GM12801 (cell line): ENCODE data around the gene PDIK1L.

Experiments used
- TF ChIP-seq, protein P1 (sequence below): IDR thresholded peaks from one replicate; pipeline ENCODE4 v1.5.1; 2011; ENCODE audit warnings: control low read depth; ENCODE audit not compliant: insufficient read length; ENCODE audit errors: extremely low read depth

Gene PDIK1L

DNA sequence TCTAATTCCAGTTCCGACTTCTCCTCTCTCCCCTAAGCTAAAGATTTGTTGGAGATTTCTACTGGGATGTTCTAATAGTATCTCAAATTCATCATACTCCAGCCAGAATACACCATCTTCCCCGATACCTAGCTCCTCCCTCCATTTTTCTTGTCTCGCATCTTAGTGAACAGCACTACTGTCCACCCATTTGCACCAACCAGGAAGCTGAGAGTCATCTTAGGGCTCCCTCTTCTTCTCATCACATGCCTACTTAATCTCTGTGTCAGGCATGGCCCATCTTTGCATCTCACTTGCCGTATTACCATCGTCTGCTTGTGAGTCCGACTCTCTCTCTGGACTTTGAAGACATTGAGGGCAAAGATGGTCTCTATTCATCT is 40.7 kb upstream of the PDIK1L start:
- TF ChIP-seq, protein P1, sequence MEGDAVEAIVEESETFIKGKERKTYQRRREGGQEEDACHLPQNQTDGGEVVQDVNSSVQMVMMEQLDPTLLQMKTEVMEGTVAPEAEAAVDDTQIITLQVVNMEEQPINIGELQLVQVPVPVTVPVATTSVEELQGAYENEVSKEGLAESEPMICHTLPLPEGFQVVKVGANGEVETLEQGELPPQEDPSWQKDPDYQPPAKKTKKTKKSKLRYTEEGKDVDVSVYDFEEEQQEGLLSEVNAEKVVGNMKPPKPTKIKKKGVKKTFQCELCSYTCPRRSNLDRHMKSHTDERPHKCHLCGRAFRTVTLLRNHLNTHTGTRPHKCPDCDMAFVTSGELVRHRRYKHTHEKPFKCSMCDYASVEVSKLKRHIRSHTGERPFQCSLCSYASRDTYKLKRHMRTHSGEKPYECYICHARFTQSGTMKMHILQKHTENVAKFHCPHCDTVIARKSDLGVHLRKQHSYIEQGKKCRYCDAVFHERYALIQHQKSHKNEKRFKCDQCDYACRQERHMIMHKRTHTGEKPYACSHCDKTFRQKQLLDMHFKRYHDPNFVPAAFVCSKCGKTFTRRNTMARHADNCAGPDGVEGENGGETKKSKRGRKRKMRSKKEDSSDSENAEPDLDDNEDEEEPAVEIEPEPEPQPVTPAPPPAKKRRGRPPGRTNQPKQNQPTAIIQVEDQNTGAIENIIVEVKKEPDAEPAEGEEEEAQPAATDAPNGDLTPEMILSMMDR: no peak

DNA sequence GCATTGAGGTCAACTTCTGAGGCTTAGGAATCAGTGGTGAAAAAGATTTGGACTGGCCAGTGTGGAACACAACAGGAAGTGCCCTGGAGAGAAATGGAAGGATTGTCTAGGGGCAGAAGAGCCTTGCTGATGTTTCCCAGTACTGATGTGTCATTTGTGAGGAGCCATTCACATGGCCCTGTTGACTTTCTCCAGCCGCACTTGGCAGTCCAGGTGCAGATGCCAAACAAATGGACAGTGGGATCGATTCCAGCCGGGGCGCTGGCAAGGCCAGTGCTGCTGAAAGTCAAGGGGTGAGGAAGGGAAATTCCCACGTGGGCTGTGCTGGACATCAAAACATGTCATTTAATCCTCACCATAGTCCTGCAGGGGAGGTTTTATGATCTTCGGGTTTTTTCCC is 39.3 kb upstream of the PDIK1L start:
- TF ChIP-seq, protein P1: no peak

DNA sequence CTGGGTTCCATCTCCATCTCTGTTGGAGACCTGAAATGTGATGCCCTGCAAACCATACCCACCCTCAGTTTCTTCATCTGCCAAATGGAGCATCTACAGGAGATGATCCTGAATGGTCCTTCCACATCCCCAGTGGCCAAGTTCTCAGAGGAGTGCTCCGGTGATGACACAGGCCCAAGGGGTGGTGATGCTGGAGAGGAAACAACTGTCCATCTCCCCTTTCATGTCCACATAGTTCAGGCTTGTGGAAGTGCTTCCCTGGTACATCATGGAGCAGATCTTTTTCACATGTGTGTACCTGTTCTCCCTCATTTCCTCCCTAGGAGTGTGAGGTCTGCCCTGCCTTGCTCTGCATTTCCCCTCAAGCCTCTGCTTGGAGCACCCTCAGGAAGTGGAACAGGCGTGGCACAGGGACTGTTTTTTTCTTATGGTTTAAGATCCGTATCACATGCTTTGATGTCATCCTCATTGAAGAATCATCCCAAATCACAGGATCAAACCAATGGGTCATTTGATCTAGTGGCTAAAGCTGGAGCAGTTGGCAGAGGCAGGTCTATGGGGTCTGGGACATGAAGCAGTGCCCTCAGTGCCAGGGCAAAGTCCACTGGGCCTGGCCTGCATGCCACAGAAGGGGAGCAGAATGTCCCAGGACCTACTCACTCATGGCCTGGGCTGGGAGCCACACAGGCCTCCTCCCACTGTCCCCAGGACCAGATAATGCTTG is 36.0 kb upstream of the PDIK1L start:
- TF ChIP-seq, protein P1: no peak

DNA sequence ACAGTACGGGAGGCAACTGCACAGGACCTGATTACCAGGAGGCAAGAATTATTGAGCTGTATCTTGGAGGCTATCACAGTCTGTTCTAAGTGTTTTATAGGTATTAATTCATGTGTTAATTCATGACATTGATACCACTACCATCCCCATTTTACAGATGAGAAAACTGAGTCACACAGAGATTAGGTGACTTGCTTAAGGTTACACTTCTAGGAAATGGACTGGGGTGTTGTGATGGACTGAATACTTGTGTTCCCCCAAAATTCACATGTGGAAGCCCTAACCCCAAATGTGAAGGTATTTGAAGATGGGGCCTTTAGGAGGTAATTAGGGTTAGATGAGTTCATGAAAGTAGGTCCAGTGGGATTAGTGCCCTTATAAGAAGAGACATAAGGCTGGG is 34.1 kb upstream of the PDIK1L start:
- TF ChIP-seq, protein P1: no peak

DNA sequence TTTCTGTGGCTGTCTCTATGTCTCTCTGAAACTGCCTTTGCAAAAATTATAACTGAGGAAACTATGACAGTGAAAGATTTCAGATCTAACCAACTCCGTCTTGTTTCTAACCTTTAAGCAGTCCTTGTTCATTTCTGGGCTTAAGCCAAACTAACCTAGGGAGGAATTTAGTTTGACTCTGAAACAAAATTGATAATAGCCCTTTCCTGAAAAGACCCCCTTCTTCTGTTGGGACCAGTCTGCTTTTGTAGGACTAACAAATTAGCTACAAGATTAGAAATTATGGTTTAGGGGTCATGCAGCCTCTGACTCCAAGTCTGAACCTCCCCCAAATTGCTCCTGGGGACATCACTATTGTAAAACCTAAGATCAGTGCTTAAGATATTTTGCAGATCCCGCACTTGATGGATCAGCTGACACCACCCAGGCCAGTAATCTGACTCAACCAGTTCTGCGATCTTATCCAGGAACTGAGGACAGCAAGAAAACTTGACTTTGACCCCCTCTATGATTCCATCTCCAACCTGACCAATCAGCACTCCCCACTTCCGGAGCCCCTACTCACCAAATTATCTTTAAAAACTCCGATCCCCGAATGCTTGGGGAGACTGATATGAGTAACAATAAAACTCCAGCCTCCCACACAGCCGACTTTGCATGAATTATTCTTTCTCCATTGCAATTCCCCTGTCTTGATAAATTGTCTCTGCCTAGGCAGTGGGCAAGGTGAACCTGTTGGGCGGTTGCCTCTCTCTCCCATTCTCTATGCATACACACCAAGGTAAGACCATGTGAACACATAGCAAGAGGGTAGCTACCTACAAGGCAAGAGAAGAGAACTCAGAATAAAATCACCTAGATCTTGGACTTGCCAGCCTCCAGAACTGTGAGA is 33.1 kb upstream of the PDIK1L start:
- TF ChIP-seq, protein P1: no peak

DNA sequence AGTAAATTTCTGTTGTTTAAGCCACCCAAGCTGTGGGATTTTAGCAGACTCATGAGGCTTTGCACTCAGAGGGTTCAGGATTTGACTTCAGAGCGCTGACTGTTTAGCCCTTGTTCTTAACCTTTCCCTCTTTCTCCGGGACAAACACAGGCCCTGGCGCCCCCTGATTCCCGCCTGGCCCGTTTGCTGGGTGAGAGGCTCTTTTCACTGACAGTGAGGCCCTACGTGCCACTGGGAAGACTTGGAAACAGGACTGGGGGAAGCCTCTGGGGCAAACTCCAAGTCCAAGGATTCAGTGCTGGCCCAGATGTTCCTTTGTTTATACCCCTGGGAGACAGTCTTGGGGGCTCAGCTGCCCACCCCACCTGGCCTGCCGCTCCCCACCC is 32.5 kb upstream of the PDIK1L start:
- TF ChIP-seq, protein P1: no peak

DNA sequence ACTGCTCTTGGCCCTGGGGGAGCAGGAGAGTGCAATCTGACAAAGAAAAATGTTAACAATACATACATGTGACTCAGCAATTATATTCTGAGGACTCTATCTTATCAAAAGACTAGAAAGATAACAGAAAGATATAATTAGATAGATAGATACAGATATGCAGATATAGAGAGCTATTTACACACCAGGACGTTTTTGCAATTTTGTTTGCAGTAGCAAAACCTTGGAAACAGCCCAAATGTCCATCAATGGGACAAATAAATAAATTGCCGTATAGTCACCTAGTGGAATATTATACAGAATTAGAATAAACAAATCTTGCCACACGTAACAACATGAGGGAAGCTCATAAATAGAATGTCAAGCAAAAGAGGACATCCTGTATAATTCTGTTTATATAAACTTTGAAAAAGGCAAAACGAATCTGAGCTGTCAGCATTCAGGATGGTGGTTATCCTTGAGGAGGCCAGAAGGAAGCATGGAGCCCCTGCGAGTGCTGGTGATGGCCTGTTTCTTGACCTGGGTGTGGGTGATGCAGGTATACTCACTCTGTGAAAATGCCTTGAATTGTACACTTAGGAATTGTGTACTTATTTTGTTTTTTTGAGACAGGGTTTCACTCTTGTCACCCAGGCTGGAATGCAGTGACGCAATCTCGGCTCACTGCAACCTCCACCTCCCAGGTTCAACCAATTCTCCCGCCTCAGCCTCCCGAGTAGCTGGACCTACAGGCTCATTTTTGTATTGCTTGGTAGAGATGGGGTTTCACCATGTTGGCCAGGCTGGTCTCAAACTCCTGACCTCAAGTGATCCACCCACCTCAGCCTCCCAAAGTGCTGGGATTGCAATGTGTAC is 31.4 kb upstream of the PDIK1L start:
- TF ChIP-seq, protein P1: no peak
